Astrocyte of the spinal cord (primary cell): ENCODE data around the gene GAP43.

Experiments
- DNase-seq: peaks from one replicate; pipeline ENCODE4 v3.0.0; 2011; ENCODE audit warnings: low read depth, low spot score
- H3K4me3 ChIP-seq: 2 replicates; pipeline ENCODE4 v1.5.1; 2011; ENCODE audit warnings: low read depth, mild to moderate bottlenecking, low read length, moderate library complexity
- CTCF ChIP-seq: IDR thresholded peaks from 2 replicates; pipeline ENCODE4 v1.5.1; 2012; ENCODE audit warnings: low read depth, mild to moderate bottlenecking, low read length, inconsistent platforms
- in situ Hi-C: cut with HindIII; loops from 2 replicates; pipeline ENCODE4 v1.10.0; 2017; ENCODE audit warnings: low sequenced_read_pairs

Gene GAP43

GRCh38 chr3:115689928-115690327 lies 66.6 kb downstream of the GAP43 start:
- no peak overlapping the region for H3K4me3 ChIP-seq
- in situ Hi-C loops = no loop called here
- no peak for DNase-seq
- TF ChIP-seq CTCF = no peak

DNA sequence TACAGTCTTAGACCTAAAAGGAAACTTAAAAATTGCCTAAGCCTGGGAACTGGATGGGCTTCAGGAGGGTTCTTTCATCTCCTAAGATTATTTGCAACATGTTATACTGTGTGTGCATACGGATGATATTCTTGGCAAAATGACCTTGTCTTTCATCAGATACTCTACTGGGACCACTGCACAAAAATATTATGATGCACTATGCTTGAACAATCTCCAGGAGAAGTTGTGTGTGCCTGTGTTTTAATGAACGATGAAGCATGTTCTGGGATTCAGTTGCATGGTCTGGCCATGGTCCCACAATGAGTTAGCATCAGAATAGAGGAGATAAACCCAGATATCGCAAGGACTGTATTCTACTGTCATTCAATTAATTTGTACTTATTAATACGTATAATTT lies 68.7 kb downstream of the GAP43 start:
- TF ChIP-seq CTCF = no peak
- DNase-seq = no peak
- H3K4me3 ChIP-seq = no peak overlapping the region
- in situ Hi-C loops = no loop called here

GRCh38 chr3:115692887-115693524 lies 69.7 kb downstream of the GAP43 start:
- peak; percentile 71 for TF ChIP-seq CTCF
- in situ Hi-C loops = no loop called here
- DNase-seq = peak; percentile 80
- no peak overlapping the region for H3K4me3 ChIP-seq

DNA sequence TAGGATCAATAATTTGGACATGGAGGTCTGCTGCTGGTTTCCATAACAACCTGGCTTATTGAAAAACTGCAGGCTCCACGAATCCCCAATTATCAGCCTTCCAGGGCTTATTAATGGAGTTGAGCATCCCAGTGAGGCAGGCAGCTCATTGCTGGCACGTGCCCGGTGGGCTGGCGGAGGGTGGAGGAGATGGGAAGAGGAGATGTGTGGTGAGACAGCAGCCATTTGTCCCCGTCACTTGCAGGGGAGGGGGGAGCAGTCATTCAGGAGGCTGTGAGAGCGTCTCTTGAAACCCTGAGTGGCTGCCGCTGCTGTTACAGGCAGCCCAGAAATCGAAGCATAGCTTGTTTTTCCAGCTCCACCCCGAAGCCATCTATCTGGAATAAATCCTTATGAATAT lies 70.6 kb downstream of the GAP43 start:
- no peak for DNase-seq
- in situ Hi-C loops = no loop called here
- TF ChIP-seq CTCF = no peak
- H3K4me3 ChIP-seq = no peak overlapping the region

GRCh38 chr3:115695090-115695489 lies 71.8 kb downstream of the GAP43 start:
- no peak for DNase-seq
- no peak for TF ChIP-seq CTCF
- no peak overlapping the region for H3K4me3 ChIP-seq
- in situ Hi-C loops = no loop called here

- in situ Hi-C loops = no loop called here
- DNase-seq = peak; percentile 60
- TF ChIP-seq CTCF = no peak
- H3K4me3 ChIP-seq = no peak overlapping the region
Observed at GRCh38 chr3:115697263-115698053, 74.1 kb downstream of the GAP43 start.
